WTC11 (cell line): ENCODE data around the gene RPL38. TPM values are rescaled to one million over a fixed set of nuclear protein-coding genes. Genes with fewer than 3 reads are reported as not detected.

Experiments used
- CBFB ChIP-seq: sonication (generic); formaldehyde crosslinking; IDR thresholded peaks from 2 replicates; pipeline ENCODE4 v1.8.1; 2022; ENCODE audit warnings: mild to moderate bottlenecking, low read depth, missing genetic modification reagents
- CREB1 ChIP-seq: sonication (generic); formaldehyde crosslinking; IDR thresholded peaks from 2 replicates; pipeline ENCODE4 v1.8.0; 2023; ENCODE audit warnings: mild to moderate bottlenecking, missing genetic modification reagents
- FOXK1 ChIP-seq: sonication (generic); formaldehyde crosslinking; IDR thresholded peaks from 2 replicates; pipeline ENCODE4 v1.8.0; 2022; ENCODE audit warnings: mild to moderate bottlenecking, moderate library complexity, missing genetic modification reagents
- IRF2 ChIP-seq: sonication (generic); formaldehyde crosslinking; IDR thresholded peaks from 2 replicates; pipeline ENCODE4 v1.8.0; 2022; ENCODE audit warnings: low read depth, missing genetic modification reagents, borderline replicate concordance
- KAT7 ChIP-seq: sonication (generic); formaldehyde crosslinking; IDR thresholded peaks from 2 replicates; pipeline ENCODE4 v1.8.1; 2023; ENCODE audit warnings: missing genetic modification reagents, mild to moderate bottlenecking, borderline replicate concordance
- NFATC4 ChIP-seq: fragments of 250-450 bp; sonication (Bioruptor Pico); IDR thresholded peaks from 2 replicates; pipeline ENCODE4 v1.9.0; 2021; ENCODE audit warnings: mild to moderate bottlenecking
- NFE2L1 ChIP-seq: sonication (generic); formaldehyde crosslinking; IDR thresholded peaks from 2 replicates; pipeline ENCODE4 v1.8.1; 2023; ENCODE audit warnings: missing genetic modification reagents
- RELA ChIP-seq: sonication (generic); formaldehyde crosslinking; IDR thresholded peaks from 2 replicates; pipeline ENCODE4 v1.8.1; 2022; ENCODE audit warnings: missing genetic modification reagents, mild to moderate bottlenecking, borderline replicate concordance
- SMAD3 ChIP-seq: sonication (generic); formaldehyde crosslinking; IDR thresholded peaks from 2 replicates; pipeline ENCODE4 v1.8.0; 2022; ENCODE audit warnings: missing genetic modification reagents, mild to moderate bottlenecking, borderline replicate concordance
- SMAD4 ChIP-seq: sonication (generic); formaldehyde crosslinking; IDR thresholded peaks from 2 replicates; pipeline ENCODE4 v1.8.0; 2022; ENCODE audit warnings: mild to moderate bottlenecking, missing genetic modification reagents
- SP1 ChIP-seq: sonication (generic); formaldehyde crosslinking; conservative IDR thresholded peaks from 2 replicates; pipeline ENCODE4 v1.8.1; 2022; ENCODE audit warnings: missing genetic modification reagents
- ZNF232 ChIP-seq: sonication (generic); formaldehyde crosslinking; IDR thresholded peaks from 2 replicates; pipeline ENCODE4 v1.8.0; 2022; ENCODE audit warnings: mild to moderate bottlenecking, missing genetic modification reagents
- ZNF263 ChIP-seq: sonication (generic); formaldehyde crosslinking; IDR thresholded peaks from 2 replicates; pipeline ENCODE4 v1.8.1; 2022; ENCODE audit warnings: low read depth, mild to moderate bottlenecking, moderate library complexity, missing genetic modification reagents
- ZNF416 ChIP-seq: fragments of 250-450 bp; sonication (Bioruptor Pico); IDR thresholded peaks from 2 replicates; pipeline ENCODE4 v1.9.0; 2021; ENCODE audit warnings: mild to moderate bottlenecking, inconsistent platforms
- ZNF423 ChIP-seq: fragments of 250-450 bp; sonication (Bioruptor Pico); IDR thresholded peaks from 2 replicates; pipeline ENCODE4 v2.1.2; 2022; ENCODE audit warnings: mild to moderate bottlenecking, moderate library complexity
- total RNA-seq: library from RNA; stranded (reverse); gene quantifications from 3 replicates; pipeline ENCODE4 v1.2.3, GENCODE V29; 2021
- TF ChIP-seq, protein P1 (sequence below): sonication (generic); formaldehyde crosslinking; IDR thresholded peaks from 2 replicates; pipeline ENCODE4 v1.8.0; 2022; ENCODE audit warnings: missing genetic modification reagents
- TF ChIP-seq, protein P2 (sequence below): sonication (generic); formaldehyde crosslinking; IDR thresholded peaks from 2 replicates; pipeline ENCODE4 v1.8.1; 2022; ENCODE audit warnings: missing genetic modification reagents, borderline replicate concordance
- TF ChIP-seq, protein P3 (sequence below): fragments of 250-450 bp; sonication (Bioruptor Pico); IDR thresholded peaks from 2 replicates; pipeline ENCODE4 v1.9.0; 2021; ENCODE audit warnings: mild to moderate bottlenecking, borderline replicate concordance
- TF ChIP-seq, protein P4 (sequence below): sonication (generic); formaldehyde crosslinking; IDR thresholded peaks from 2 replicates; pipeline ENCODE4 v1.8.1; 2022; ENCODE audit warnings: mild to moderate bottlenecking, moderate library complexity, missing genetic modification reagents
- TF ChIP-seq, protein P5 (sequence below): sonication (generic); formaldehyde crosslinking; IDR thresholded peaks from 2 replicates; pipeline ENCODE4 v1.8.0; 2023; ENCODE audit warnings: missing genetic modification reagents, mild to moderate bottlenecking, borderline replicate concordance
- TF ChIP-seq, protein P6 (sequence below): sonication (generic); formaldehyde crosslinking; IDR thresholded peaks from 2 replicates; pipeline ENCODE4 v1.8.1; 2023; ENCODE audit warnings: mild to moderate bottlenecking, missing genetic modification reagents, moderate library complexity
- TF ChIP-seq, protein P7 (sequence below): sonication (generic); formaldehyde crosslinking; IDR thresholded peaks from 2 replicates; pipeline ENCODE4 v1.8.0; 2022; ENCODE audit warnings: mild to moderate bottlenecking, missing genetic modification reagents

The RPL38 gene
- total RNA-seq, 1 experiment from 2014 or later = 1,170 TPM

DNA sequence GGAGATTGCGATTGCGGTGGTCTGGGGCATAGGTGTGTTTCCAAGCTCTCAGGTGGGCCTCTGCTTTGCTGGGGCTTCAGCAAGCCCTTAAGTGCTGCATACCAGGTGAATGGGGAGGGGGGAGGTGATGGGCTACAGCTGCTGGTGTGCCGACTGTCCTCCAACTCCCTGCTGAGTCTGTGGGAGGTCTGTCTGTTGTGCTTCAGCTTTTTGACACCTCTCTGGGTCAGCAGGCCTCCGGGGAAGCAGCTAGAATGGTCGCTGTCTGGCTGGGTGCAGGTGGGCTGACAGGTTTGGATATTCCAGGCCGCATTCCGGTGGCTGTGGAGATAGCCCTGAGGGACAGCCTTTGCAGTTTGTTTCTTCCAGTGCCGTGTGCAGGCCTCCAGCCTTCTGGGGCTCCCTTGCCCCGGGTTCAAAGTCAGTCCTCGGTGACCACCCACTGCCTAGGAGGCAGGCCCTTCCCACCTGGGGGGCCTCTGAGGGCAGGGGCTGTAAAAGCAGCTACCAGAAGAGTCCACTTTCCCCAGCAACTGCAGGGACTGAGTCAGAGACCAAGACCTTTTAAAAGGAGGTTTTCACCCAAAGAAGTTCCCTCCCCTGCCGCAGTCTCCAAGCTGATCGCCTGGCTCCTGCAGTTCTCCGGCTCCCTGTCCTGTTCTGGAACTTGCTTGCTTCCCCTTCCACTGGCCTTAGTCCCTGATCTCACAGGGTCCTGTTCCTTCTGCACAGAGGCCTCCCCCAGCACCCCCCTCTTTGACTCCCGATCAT lies 7.8 kb downstream of the RPL38 start (continued):
- TF ChIP-seq SMAD4 (CRISPR knock-in tag) = no peak
- TF ChIP-seq, protein P1, sequence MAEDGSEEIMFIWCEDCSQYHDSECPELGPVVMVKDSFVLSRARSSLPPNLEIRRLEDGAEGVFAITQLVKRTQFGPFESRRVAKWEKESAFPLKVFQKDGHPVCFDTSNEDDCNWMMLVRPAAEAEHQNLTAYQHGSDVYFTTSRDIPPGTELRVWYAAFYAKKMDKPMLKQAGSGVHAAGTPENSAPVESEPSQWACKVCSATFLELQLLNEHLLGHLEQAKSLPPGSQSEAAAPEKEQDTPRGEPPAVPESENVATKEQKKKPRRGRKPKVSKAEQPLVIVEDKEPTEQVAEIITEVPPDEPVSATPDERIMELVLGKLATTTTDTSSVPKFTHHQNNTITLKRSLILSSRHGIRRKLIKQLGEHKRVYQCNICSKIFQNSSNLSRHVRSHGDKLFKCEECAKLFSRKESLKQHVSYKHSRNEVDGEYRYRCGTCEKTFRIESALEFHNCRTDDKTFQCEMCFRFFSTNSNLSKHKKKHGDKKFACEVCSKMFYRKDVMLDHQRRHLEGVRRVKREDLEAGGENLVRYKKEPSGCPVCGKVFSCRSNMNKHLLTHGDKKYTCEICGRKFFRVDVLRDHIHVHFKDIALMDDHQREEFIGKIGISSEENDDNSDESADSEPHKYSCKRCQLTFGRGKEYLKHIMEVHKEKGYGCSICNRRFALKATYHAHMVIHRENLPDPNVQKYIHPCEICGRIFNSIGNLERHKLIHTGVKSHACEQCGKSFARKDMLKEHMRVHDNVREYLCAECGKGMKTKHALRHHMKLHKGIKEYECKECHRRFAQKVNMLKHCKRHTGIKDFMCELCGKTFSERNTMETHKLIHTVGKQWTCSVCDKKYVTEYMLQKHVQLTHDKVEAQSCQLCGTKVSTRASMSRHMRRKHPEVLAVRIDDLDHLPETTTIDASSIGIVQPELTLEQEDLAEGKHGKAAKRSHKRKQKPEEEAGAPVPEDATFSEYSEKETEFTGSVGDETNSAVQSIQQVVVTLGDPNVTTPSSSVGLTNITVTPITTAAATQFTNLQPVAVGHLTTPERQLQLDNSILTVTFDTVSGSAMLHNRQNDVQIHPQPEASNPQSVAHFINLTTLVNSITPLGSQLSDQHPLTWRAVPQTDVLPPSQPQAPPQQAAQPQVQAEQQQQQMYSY = no peak
- TF ChIP-seq, protein P2, sequence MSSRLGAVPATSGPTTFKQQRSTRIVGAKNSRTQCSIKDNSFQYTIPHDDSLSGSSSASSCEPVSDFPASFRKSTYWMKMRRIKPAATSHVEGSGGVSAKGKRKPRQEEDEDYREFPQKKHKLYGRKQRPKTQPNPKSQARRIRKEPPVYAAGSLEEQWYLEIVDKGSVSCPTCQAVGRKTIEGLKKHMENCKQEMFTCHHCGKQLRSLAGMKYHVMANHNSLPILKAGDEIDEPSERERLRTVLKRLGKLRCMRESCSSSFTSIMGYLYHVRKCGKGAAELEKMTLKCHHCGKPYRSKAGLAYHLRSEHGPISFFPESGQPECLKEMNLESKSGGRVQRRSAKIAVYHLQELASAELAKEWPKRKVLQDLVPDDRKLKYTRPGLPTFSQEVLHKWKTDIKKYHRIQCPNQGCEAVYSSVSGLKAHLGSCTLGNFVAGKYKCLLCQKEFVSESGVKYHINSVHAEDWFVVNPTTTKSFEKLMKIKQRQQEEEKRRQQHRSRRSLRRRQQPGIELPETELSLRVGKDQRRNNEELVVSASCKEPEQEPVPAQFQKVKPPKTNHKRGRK (CRISPR knock-in tag) = no peak
- no peak for TF ChIP-seq KAT7 (CRISPR knock-in tag)
- TF ChIP-seq, protein P3, sequence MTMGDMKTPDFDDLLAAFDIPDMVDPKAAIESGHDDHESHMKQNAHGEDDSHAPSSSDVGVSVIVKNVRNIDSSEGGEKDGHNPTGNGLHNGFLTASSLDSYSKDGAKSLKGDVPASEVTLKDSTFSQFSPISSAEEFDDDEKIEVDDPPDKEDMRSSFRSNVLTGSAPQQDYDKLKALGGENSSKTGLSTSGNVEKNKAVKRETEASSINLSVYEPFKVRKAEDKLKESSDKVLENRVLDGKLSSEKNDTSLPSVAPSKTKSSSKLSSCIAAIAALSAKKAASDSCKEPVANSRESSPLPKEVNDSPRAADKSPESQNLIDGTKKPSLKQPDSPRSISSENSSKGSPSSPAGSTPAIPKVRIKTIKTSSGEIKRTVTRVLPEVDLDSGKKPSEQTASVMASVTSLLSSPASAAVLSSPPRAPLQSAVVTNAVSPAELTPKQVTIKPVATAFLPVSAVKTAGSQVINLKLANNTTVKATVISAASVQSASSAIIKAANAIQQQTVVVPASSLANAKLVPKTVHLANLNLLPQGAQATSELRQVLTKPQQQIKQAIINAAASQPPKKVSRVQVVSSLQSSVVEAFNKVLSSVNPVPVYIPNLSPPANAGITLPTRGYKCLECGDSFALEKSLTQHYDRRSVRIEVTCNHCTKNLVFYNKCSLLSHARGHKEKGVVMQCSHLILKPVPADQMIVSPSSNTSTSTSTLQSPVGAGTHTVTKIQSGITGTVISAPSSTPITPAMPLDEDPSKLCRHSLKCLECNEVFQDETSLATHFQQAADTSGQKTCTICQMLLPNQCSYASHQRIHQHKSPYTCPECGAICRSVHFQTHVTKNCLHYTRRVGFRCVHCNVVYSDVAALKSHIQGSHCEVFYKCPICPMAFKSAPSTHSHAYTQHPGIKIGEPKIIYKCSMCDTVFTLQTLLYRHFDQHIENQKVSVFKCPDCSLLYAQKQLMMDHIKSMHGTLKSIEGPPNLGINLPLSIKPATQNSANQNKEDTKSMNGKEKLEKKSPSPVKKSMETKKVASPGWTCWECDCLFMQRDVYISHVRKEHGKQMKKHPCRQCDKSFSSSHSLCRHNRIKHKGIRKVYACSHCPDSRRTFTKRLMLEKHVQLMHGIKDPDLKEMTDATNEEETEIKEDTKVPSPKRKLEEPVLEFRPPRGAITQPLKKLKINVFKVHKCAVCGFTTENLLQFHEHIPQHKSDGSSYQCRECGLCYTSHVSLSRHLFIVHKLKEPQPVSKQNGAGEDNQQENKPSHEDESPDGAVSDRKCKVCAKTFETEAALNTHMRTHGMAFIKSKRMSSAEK (CRISPR knock-in tag) = peak; percentile 93; the same call in 1 of the 2 replicates
- TF ChIP-seq ZNF423 = no peak
- no peak for TF ChIP-seq IRF2 (CRISPR knock-in tag)
- peak; percentile 77 for TF ChIP-seq NFATC4 (CRISPR knock-in tag)
- no peak for TF ChIP-seq RELA
- no peak for TF ChIP-seq FOXK1 (CRISPR knock-in tag)
- no peak; the same call in 1 of the 2 replicates for TF ChIP-seq ZNF232 (CRISPR knock-in tag)
- TF ChIP-seq CREB1 (CRISPR knock-in tag) = no peak
- no peak for TF ChIP-seq NFE2L1
- TF ChIP-seq CBFB = no peak
- TF ChIP-seq SP1 (CRISPR knock-in tag) = peak; percentile 48; the same call in 1 of the 2 replicates
- TF ChIP-seq, protein P4, sequence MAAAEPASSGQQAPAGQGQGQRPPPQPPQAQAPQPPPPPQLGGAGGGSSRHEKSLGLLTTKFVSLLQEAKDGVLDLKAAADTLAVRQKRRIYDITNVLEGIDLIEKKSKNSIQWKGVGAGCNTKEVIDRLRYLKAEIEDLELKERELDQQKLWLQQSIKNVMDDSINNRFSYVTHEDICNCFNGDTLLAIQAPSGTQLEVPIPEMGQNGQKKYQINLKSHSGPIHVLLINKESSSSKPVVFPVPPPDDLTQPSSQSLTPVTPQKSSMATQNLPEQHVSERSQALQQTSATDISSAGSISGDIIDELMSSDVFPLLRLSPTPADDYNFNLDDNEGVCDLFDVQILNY (CRISPR knock-in tag) = no peak
- TF ChIP-seq, protein P5, sequence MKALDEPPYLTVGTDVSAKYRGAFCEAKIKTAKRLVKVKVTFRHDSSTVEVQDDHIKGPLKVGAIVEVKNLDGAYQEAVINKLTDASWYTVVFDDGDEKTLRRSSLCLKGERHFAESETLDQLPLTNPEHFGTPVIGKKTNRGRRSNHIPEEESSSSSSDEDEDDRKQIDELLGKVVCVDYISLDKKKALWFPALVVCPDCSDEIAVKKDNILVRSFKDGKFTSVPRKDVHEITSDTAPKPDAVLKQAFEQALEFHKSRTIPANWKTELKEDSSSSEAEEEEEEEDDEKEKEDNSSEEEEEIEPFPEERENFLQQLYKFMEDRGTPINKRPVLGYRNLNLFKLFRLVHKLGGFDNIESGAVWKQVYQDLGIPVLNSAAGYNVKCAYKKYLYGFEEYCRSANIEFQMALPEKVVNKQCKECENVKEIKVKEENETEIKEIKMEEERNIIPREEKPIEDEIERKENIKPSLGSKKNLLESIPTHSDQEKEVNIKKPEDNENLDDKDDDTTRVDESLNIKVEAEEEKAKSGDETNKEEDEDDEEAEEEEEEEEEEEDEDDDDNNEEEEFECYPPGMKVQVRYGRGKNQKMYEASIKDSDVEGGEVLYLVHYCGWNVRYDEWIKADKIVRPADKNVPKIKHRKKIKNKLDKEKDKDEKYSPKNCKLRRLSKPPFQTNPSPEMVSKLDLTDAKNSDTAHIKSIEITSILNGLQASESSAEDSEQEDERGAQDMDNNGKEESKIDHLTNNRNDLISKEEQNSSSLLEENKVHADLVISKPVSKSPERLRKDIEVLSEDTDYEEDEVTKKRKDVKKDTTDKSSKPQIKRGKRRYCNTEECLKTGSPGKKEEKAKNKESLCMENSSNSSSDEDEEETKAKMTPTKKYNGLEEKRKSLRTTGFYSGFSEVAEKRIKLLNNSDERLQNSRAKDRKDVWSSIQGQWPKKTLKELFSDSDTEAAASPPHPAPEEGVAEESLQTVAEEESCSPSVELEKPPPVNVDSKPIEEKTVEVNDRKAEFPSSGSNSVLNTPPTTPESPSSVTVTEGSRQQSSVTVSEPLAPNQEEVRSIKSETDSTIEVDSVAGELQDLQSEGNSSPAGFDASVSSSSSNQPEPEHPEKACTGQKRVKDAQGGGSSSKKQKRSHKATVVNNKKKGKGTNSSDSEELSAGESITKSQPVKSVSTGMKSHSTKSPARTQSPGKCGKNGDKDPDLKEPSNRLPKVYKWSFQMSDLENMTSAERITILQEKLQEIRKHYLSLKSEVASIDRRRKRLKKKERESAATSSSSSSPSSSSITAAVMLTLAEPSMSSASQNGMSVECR = no peak; the same call in 1 of the 2 replicates
- no peak for TF ChIP-seq ZNF263 (CRISPR knock-in tag)
- no peak; the same call in 1 of the 2 replicates for TF ChIP-seq SMAD3 (CRISPR knock-in tag)
- TF ChIP-seq, protein P6, sequence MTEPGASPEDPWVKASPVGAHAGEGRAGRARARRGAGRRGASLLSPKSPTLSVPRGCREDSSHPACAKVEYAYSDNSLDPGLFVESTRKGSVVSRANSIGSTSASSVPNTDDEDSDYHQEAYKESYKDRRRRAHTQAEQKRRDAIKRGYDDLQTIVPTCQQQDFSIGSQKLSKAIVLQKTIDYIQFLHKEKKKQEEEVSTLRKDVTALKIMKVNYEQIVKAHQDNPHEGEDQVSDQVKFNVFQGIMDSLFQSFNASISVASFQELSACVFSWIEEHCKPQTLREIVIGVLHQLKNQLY (CRISPR knock-in tag) = 0 out of 2 replicates have a peak, but pooled peaks have one; percentile 52
- TF ChIP-seq, protein P7, sequence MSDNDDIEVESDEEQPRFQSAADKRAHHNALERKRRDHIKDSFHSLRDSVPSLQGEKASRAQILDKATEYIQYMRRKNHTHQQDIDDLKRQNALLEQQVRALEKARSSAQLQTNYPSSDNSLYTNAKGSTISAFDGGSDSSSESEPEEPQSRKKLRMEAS (CRISPR knock-in tag) = no peak
- TF ChIP-seq ZNF416 = peak; percentile 19; the same call in 1 of the 2 replicates
